Measurements from ENCODE around the gene EXOC6B. TPM values are rescaled to one million over a fixed set of nuclear protein-coding genes. Genes with fewer than 3 reads are reported as not detected.

The EXOC6B gene
- 11.2 and 26.5 TPM in 2 replicates for total RNA-seq (2014; rRNA removed; shearing (Covaris generic))

DNA sequence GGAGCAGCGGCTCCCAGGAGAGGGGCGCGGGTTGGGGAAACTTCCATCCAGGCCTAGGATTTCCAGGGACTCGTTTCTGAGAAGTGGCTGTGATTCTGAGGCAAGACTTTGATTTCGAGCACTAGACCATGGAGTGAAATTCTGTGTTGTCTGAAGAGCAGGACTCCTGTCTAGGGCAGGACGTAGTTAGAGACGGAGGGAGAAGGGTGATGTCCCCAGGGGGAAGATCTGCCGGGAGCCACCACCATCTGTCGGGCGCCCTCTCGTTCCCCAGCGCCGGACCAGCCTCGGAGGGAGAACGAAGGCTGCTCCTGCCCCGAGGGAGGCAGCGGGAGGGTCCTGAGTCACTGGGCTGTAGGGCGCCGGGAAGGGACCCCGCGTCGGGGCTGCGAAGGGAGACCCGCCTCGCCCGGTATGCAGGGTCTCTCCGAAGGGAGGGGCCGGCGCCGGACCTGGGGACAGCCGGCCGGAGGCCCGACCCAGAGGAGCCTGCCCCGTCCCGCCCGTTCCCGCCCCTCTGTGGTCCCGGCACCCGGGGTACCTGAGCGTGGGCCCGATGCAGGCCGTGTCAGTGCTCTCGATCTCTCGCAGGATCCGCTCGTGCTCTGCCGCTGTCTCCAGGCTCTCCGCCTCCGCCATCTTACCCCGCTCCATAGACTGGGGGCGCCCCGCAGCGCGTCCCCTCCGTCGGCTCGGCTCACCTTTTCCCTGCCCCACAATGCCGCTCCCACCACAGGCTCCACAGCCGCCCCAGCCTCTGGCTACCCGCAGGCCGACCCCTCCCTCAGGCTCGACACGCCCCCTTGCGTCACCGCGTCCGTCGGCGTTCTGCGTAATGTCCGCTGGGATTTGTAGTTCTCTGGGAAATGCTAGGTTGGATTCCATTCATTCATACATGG, at the start of gene EXOC6B:
EXOC6B (minus strand) TSS at position 777 of the 899 bp plus-strand sequence.
- peak; percentile 91 to 93 for DNase-seq (ENCODE audit: low read depth in 1 of 2, low spot score in 2 of 2)
- Histone ChIP-seq H3K36me3 (0 out of 2 replicates have a peak, but pooled peaks cover 3% of the 10 kb centered on the region), H3K27ac (peak within 1 kb of the TSS; percentile 39), H3K4me3 (peak within 1 kb of the TSS; percentile 79), H3K9me3 (replicated peaks) (no peaks in the 10 kb centered on the region), H3K4me1 (replicated peaks) (peaks cover 47% of the 10 kb centered on the region), H3K27me3 (replicated peaks) (no peaks in the 10 kb centered on the region)

DNA sequence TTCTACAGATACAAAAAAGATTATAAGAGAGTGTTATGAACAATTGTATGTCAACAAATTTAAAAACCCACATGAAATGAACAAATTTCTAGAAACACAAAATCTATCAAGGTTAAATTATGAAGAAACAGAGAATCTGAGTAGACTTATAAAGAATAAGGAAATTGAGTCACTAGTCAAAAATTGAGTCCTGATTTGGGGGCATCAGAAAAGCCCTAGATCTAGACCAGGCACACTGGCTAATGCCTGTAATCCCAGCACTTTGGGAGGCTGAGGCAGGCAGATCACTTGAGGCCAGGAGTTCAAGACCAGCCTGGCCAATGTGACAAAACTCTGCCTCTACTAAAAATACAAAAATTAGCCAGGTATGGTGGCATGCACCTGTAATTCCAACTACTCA, 46.0 kb upstream of the EXOC6B start:
- H3K9me3 ChIP-seq (replicated peaks): peaks cover 2% of the 10 kb centered on the region; the same call in 1 of the 2 replicates
- no peak overlapping the region for H3K4me3 ChIP-seq
- H3K27ac ChIP-seq: no peak overlapping the region
- peaks cover 17% of the 10 kb centered on the region for H3K27me3 ChIP-seq (replicated peaks)
- H3K4me1 ChIP-seq (replicated peaks): no peaks in the 10 kb centered on the region
- DNase-seq (ENCODE audit: low read depth in 1 of 2, low spot score in 2 of 2): no peak
- no peaks in the 10 kb centered on the region for H3K36me3 ChIP-seq

DNA sequence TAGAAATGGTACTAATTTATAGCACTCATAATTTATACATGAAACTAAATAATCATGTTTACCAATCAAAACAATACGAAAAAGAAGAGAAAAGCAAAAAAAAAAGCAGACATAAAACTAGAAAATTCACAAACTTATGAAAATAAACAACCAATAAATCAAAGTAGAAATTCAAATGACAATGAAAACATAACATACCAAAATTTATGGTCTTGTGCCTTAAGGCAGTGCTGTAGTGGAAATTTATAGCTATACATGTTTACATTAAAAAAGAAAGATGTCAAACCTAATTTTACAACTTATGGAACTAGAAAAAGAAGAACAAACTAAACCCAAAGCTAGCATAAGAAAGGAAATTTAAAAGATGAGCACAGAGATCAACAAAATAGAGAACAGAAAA, 45.2 kb upstream of the EXOC6B start:
- peaks cover 2% of the 10 kb centered on the region; the same call in 1 of the 2 replicates for H3K9me3 ChIP-seq (replicated peaks)
- DNase-seq (ENCODE audit: low read depth in 1 of 2, low spot score in 2 of 2): no peak
- H3K4me1 ChIP-seq (replicated peaks): no peaks in the 10 kb centered on the region
- H3K27me3 ChIP-seq (replicated peaks): peaks cover 10% of the 10 kb centered on the region
- no peaks in the 10 kb centered on the region for H3K36me3 ChIP-seq
- no peak overlapping the region for H3K4me3 ChIP-seq
- H3K27ac ChIP-seq: no peak overlapping the region

DNA sequence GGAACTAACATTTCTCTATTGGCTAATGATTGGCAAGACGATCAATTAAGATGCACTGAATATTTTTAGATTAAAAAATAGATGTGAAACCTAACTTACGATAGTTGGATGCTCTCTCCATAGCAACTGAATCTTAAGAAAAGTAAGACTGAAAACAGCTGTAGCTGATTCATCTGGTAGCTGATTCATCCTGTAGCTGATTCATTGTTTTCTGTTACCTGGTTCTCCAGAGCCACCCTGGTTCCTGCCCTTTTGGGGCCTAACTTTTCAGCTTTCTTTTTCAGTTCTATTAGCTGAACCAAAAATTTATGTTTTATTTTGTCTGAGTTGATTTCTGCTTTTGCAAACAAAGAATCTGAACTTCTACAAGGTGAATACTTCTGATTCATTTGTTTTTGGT, 38.7 kb upstream of the EXOC6B start:
- Histone ChIP-seq H3K27me3 (replicated peaks) (peaks cover 7% of the 10 kb centered on the region; the same call in 1 of the 2 replicates), H3K27ac (no peak overlapping the region), H3K4me1 (replicated peaks) (peaks cover 10% of the 10 kb centered on the region), H3K9me3 (replicated peaks) (no peaks in the 10 kb centered on the region), H3K36me3 (no peaks in the 10 kb centered on the region), H3K4me3 (no peak overlapping the region)
- DNase-seq (ENCODE audit: low read depth in 1 of 2, low spot score in 2 of 2): no peak

DNA sequence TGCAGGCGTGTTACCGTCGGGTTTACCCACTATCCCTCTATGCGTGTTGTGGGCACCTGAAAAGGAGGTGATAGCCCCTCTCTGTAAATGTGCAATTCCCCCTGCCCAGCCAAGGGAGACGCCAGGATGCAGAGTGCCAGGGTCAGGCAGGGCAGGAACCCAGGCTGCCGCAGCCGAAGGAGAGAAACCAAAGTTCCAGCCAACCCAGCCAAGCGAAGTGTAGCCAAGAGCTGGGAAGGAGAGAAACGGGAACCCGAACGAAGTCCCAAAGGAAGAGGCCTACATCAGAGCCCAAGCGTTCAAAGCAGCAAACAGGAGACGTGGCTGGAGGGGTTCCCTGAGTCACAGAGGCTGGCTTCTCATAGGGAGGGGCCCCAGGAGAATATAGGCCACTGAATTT, 37.2 kb upstream of the EXOC6B start:
- Histone ChIP-seq H3K27me3 (replicated peaks) (peaks cover 7% of the 10 kb centered on the region; the same call in 1 of the 2 replicates), H3K9me3 (replicated peaks) (no peaks in the 10 kb centered on the region; the same call in 1 of the 2 replicates), H3K27ac (no peak overlapping the region), H3K4me1 (replicated peaks) (peaks cover 10% of the 10 kb centered on the region), H3K4me3 (no peak overlapping the region), H3K36me3 (no peaks in the 10 kb centered on the region)
- DNase-seq (ENCODE audit: low read depth in 1 of 2, low spot score in 2 of 2): no peak

DNA sequence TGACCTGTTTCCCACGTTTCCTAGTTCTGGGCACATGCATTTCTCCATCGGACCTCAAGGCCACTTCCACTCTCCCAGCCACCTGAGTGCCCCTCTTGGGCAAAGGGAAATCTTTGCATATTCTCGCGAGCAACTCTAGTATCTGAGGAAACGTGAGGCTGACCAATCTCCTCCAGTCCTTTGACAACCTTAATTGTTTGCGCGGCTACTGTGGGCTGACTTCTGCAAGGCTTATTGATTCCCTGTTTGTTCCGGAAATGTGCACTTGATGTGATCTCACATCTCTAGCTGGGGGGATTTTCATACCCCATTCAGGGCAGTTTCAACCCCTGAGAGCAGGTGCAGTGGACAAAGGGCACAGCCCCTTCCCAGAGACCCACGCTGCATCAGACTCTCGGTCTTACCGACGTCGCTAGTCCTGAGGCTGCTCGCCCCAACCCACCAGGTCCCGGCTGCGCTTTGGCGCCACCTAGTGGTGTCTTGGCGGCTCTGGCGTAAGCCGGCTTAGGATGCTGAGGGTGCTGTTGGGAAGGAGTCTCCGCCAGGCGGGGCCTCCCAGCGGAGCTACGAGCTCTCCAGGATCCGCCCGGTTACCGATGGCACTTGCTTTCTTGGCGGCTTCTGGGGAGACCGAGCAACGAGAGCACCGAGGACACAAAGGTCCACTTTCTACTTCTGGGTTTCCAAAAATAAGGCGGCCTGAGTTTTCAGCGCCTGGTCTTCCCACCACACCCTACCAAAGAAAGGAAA, 36.6 kb upstream of the EXOC6B start:
- no peak overlapping the region for H3K27ac ChIP-seq
- no peaks in the 10 kb centered on the region for H3K36me3 ChIP-seq
- peaks cover 10% of the 10 kb centered on the region for H3K4me1 ChIP-seq (replicated peaks)
- no peak overlapping the region for H3K4me3 ChIP-seq
- no peaks in the 10 kb centered on the region; the same call in 1 of the 2 replicates for H3K9me3 ChIP-seq (replicated peaks)
- H3K27me3 ChIP-seq (replicated peaks): peaks cover 7% of the 10 kb centered on the region
- peak; percentile 86 to 87 for DNase-seq (ENCODE audit: low read depth in 1 of 2, low spot score in 2 of 2)

DNA sequence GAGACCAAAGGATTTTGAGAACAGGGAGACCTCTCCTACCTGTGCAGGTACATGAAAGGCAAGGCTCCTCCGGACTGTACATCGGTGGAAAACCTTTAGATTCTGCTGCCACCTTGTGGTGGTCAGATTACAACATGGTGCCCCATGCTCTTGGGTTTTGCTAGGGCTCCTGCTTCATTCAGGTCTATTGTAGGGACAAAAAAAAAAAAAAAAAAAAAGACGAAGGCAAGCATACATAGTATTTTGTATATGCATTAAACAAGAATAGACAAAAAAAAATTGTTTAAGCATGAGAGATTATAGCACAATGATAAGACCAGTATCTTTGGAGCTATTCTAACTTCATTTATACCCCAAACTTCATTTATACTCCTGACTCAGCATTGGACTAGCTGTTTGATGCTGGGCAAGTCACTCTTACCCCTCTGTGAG, 34.0 kb upstream of the EXOC6B start:
- H3K4me1 ChIP-seq (replicated peaks): peaks cover 10% of the 10 kb centered on the region
- peak; percentile 50 to 57 for DNase-seq (ENCODE audit: low read depth in 1 of 2, low spot score in 2 of 2)

DNA sequence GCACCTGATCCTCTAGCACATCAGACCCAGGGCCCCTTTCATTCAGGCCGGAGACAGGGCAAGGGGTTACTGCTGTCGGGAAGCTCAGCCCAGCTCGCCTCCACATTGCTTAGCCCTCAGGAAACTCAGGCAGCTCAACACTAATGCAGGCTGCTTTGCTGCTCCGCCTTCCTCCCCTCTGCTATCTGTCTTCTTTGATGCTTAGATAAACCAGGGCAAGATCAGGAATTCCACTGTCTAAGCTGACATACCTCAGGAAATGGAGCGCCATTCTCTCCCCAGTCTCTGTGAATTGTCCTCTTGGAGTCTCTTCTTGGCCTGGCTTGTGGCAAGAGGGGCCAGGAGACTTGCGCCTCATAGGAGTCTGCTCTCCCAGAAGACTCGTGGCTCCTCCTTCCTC, 25.5 kb upstream of the EXOC6B start:
- Histone ChIP-seq H3K4me1 (replicated peaks) (no peaks in the 10 kb centered on the region), H3K36me3 (no peaks in the 10 kb centered on the region), H3K27ac (no peak overlapping the region), H3K27me3 (replicated peaks) (peaks cover 14% of the 10 kb centered on the region; the same call in 1 of the 2 replicates), H3K9me3 (replicated peaks) (no peaks in the 10 kb centered on the region), H3K4me3 (no peak overlapping the region)
- no peak for DNase-seq (ENCODE audit: low read depth in 1 of 2, low spot score in 2 of 2)

More for the DNA sequence above, 34.0 kb upstream of the EXOC6B start:
- Histone ChIP-seq H3K27ac (no peak overlapping the region), H3K27me3 (replicated peaks) (peaks cover 7% of the 10 kb centered on the region), H3K36me3 (no peaks in the 10 kb centered on the region), H3K4me3 (no peak overlapping the region), H3K9me3 (replicated peaks) (no peaks in the 10 kb centered on the region; the same call in 1 of the 2 replicates)

DNA sequence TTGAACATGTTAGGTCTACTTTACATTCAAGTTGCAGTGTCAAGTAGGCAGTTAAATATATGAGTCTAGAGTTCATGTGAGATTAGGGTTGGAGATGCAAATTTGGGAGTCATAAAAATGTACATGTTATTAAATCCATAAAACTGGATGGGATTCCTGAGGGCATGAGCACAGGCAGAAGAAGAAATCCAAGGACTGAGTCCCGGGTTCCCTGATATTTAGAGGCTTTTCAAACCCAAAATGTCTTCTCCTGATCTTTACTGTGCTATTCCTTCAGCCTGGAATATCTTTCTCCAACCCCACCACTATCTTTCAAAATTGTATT, 23.3 kb upstream of the EXOC6B start:
- Histone ChIP-seq H3K9me3 (replicated peaks) (no peaks in the 10 kb centered on the region), H3K4me1 (replicated peaks) (no peaks in the 10 kb centered on the region), H3K4me3 (no peak overlapping the region), H3K27me3 (replicated peaks) (peaks cover 14% of the 10 kb centered on the region; the same call in 1 of the 2 replicates), H3K36me3 (no peaks in the 10 kb centered on the region), H3K27ac (no peak overlapping the region)
- no peak for DNase-seq (ENCODE audit: low read depth in 1 of 2, low spot score in 2 of 2)

DNA sequence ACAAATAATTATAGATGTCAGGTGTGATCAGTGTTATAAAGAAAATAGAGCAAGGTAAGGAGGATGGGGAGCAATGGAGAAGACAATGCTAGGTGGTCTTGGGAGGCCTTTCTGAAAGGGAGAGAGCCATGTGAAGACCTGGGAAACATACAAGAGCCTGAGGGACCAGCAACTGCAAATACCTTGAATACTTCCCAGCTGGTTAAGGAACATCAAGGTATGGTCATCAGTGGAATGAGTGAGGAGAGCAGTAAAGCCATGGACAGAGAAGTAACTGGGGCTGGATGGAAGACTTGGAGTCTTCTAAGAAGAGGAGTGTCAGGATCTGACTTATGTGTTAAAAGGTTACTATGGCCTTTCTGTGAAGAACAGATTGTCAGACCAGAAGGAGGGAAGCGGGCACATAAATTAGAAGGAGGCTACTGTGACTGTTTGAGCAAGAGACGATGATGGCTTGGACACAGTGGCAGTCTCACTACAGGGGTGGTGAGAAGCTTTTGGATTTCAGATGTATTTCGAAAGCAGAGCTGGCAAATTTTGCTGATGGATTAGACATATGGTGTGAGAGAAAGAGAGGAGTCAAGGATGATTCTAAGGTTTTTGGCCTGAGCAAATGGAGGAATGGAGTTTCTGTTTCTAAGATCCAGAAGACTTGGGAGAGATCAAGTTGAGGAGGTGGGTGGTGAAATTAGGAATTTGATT, 22.8 kb upstream of the EXOC6B start:
- no peak for DNase-seq (ENCODE audit: low read depth in 1 of 2, low spot score in 2 of 2)
- Histone ChIP-seq H3K27me3 (replicated peaks) (peaks cover 14% of the 10 kb centered on the region; the same call in 1 of the 2 replicates), H3K36me3 (no peaks in the 10 kb centered on the region), H3K4me3 (no peak overlapping the region), H3K4me1 (replicated peaks) (no peaks in the 10 kb centered on the region), H3K27ac (no peak overlapping the region), H3K9me3 (replicated peaks) (no peaks in the 10 kb centered on the region)

DNA sequence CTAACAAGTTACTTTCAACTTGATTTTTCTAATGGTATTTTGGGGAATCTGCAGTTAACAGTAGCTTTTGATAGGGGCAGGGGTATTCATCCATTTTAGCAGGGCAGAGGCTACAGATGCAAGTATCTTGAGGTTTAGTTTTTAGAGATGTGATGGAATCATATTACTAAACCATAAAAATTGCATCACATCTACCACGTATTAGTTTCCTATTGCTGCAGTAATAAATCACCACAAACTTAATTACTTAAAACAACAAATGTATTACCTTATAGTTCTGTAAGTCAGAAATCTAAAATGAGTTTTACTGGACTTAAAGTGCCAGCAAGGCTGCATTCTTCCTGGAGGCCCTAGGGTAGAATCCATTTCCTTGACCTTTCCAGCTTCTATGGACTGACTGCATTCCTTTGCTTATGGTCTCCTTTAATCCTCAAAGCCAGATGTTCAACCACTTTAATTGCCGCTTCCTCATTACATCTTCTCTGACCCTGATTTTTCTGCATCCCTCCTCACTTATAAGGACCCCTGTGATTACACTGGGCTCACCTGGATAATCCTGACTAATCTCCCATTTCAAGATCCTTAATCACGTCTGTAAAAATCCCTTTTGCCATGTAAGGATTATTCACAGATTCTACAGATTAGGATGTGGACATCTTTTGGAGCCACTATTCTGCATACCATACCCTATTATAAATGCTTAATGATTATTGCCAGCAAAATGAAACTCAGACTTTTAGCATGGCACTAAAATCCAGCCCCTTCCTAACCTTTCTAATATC, 21.9 kb upstream of the EXOC6B start:
- no peaks in the 10 kb centered on the region for H3K9me3 ChIP-seq (replicated peaks)
- no peak for DNase-seq (ENCODE audit: low read depth in 1 of 2, low spot score in 2 of 2)
- no peak overlapping the region for H3K4me3 ChIP-seq
- no peak overlapping the region for H3K27ac ChIP-seq
- H3K4me1 ChIP-seq (replicated peaks): no peaks in the 10 kb centered on the region
- no peaks in the 10 kb centered on the region for H3K36me3 ChIP-seq
- peaks cover 10% of the 10 kb centered on the region; the same call in 1 of the 2 replicates for H3K27me3 ChIP-seq (replicated peaks)

DNA sequence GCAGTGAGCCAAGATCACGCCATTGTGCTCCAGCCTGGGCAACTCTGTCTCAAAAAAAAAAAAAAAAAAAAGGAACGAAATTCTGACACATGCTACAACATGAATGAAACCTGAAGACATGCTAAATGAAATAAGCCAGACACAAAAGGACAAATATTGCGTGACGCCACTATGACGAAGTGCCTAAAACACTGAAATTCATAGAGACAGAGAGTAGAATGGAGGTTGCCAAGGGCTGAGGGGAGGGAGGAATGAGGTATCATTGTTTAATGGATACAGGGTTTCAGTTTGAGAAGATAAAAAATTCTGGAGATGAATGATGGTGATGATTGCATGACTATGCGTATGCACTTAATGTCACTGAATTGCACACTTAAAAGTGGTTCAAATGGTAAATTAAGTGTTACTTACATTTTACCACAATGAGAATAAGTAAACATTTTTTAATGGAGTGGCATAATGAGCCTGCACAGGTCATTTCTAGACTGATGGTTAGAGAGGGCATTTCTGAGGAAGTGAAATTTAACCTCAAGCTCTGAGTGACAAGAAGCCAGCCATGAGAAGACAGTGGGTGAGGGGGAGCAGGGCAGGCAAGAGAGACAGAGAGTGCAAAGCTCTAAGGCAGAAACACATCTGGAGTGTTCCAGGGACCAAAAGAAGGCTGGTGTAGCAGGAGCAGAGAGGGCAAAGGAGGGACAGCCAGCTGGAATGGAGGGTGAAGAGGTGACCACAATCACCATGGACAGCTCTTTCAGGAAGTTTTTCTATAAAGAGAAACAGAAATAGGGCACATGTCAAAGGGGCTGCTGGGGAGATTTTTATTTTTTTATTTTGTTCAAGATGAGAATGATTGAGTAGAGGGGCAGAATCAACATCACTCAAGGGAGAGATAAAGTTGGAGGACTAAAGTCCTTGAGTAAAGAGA, 20.6 kb upstream of the EXOC6B start:
- no peaks in the 10 kb centered on the region for H3K4me1 ChIP-seq (replicated peaks)
- DNase-seq (ENCODE audit: low read depth in 1 of 2, low spot score in 2 of 2): no peak
- peaks cover 10% of the 10 kb centered on the region; the same call in 1 of the 2 replicates for H3K27me3 ChIP-seq (replicated peaks)
- H3K36me3 ChIP-seq: no peaks in the 10 kb centered on the region
- no peak overlapping the region for H3K4me3 ChIP-seq
- no peak overlapping the region for H3K27ac ChIP-seq
- H3K9me3 ChIP-seq (replicated peaks): no peaks in the 10 kb centered on the region

Data from SJSA1 (cell line).